ENCODE data around the gene MCM7.

DNA sequence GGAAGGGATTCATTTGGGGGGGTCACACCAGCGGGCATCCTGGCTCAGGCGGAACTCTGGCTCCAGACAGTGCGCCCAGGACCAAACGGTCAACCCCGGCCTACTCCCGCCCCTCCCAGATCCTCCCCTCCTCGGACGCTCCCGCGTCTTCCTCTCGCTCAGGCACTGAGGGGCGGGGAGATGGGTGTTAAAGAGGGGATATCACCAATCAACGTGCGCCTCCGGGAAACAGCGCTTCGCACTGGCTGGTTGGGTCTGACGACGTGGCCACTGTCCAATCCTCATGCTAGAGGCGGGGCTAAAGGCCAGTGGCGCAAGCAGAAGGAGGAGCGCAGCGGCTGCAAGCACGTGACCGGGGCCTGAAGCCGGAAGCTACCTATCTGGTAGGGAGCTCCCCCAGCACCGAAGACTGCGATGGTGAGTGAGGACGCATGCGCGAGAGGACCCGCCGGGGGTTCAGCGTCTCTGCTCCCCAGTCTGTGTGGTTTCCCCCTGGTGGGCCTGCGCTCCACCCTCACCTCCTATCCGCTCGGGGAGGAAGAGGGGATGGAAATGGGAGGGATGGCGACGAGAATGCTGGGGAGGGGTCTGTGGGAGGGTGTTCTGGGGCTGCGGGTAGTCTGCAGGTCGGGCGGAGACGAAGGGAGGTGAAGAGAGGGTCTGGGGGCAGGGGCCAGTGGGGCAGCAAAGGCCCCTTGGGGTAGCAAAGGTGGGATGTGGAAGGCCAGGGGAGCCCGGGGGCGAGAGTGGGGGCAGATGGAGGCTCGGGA, 47.5 kb upstream of the MCM7 start, which contains the start of gene LAMTOR4:
- peak; percentile 91 for TF ChIP-seq POLR2A (IDR thresholded peaks at IDR 0.05; ENCODE audit: low read depth, low read length)
- no peak for TF ChIP-seq RBBP5 (conservative IDR thresholded peaks at IDR 0.05)
- peak; percentile 71; the same call in 1 of the 2 replicates for TF ChIP-seq RFX5 (IDR thresholded peaks at IDR 0.05; ENCODE audit: low read depth, low read length)
- peak; percentile 78 for TF ChIP-seq POLR2AphosphoS5 (IDR thresholded peaks at IDR 0.05; ENCODE audit: low read length)
- no peak for TF ChIP-seq CBX5 (IDR thresholded peaks at IDR 0.05; ENCODE audit: low read depth)
- TF ChIP-seq, protein P1, sequence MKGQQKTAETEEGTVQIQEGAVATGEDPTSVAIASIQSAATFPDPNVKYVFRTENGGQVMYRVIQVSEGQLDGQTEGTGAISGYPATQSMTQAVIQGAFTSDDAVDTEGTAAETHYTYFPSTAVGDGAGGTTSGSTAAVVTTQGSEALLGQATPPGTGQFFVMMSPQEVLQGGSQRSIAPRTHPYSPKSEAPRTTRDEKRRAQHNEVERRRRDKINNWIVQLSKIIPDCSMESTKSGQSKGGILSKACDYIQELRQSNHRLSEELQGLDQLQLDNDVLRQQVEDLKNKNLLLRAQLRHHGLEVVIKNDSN (IDR thresholded peaks at IDR 0.05; ENCODE audit: borderline replicate concordance, extremely low read length, insufficient read depth, low read depth, low read length): peak; percentile 94
- no peak for TF ChIP-seq MYB (IDR thresholded peaks at IDR 0.05; ENCODE audit: borderline replicate concordance, low read depth, low read length)
- TF ChIP-seq, protein P2, sequence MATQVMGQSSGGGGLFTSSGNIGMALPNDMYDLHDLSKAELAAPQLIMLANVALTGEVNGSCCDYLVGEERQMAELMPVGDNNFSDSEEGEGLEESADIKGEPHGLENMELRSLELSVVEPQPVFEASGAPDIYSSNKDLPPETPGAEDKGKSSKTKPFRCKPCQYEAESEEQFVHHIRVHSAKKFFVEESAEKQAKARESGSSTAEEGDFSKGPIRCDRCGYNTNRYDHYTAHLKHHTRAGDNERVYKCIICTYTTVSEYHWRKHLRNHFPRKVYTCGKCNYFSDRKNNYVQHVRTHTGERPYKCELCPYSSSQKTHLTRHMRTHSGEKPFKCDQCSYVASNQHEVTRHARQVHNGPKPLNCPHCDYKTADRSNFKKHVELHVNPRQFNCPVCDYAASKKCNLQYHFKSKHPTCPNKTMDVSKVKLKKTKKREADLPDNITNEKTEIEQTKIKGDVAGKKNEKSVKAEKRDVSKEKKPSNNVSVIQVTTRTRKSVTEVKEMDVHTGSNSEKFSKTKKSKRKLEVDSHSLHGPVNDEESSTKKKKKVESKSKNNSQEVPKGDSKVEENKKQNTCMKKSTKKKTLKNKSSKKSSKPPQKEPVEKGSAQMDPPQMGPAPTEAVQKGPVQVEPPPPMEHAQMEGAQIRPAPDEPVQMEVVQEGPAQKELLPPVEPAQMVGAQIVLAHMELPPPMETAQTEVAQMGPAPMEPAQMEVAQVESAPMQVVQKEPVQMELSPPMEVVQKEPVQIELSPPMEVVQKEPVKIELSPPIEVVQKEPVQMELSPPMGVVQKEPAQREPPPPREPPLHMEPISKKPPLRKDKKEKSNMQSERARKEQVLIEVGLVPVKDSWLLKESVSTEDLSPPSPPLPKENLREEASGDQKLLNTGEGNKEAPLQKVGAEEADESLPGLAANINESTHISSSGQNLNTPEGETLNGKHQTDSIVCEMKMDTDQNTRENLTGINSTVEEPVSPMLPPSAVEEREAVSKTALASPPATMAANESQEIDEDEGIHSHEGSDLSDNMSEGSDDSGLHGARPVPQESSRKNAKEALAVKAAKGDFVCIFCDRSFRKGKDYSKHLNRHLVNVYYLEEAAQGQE (IDR thresholded peaks at IDR 0.05; ENCODE audit: low read depth, low read length): 0 out of 2 replicates have a peak, but pooled peaks have one; percentile 37
- TF ChIP-seq, protein P3, sequence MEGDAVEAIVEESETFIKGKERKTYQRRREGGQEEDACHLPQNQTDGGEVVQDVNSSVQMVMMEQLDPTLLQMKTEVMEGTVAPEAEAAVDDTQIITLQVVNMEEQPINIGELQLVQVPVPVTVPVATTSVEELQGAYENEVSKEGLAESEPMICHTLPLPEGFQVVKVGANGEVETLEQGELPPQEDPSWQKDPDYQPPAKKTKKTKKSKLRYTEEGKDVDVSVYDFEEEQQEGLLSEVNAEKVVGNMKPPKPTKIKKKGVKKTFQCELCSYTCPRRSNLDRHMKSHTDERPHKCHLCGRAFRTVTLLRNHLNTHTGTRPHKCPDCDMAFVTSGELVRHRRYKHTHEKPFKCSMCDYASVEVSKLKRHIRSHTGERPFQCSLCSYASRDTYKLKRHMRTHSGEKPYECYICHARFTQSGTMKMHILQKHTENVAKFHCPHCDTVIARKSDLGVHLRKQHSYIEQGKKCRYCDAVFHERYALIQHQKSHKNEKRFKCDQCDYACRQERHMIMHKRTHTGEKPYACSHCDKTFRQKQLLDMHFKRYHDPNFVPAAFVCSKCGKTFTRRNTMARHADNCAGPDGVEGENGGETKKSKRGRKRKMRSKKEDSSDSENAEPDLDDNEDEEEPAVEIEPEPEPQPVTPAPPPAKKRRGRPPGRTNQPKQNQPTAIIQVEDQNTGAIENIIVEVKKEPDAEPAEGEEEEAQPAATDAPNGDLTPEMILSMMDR (IDR thresholded peaks at IDR 0.05 in 2 of 3, conservative IDR thresholded peaks at IDR 0.05 in 1 of 3; ENCODE audit: control insufficient read depth in 2 of 3, extremely low read depth in 1 of 3, insufficient read depth in 1 of 3, low read depth in 3 of 3, low read length in 3 of 3): 0 out of 6 replicates have a peak, but pooled peaks of 1 of the 3 experiments have one; percentile 13
- no peak for TF ChIP-seq SUZ12 (IDR thresholded peaks at IDR 0.05; ENCODE audit: unreplicated experiment)
